CD14-positive monocyte (primary cell): ENCODE results near the gene CDC25A. TPM values are rescaled to one million over a fixed set of nuclear protein-coding genes. Genes with fewer than 3 reads are reported as not detected.

Source experiments
- DNase-seq, 3 donors: peaks; one replicate each; pipeline ENCODE4 v3.0.0-alpha.2; 2011 to 2022
- H2AFZ ChIP-seq: 2 replicates; pipeline ENCODE4 v1.6.0; 2012; ENCODE audit warnings: mild to moderate bottlenecking, low read depth, low read length, inconsistent platforms; ENCODE audit not compliant: insufficient read depth, poor library complexity, severe bottlenecking
- H3K27ac ChIP-seq, 2 donors: 1 replicate in 1 of 2; 2 replicates in 1 of 2; pipeline ENCODE4 v1.5.1; 2012 to 2013; ENCODE audit warnings: low read length in 2 of 2, control low read depth in 1 of 2, inconsistent platforms in 1 of 2, low read depth in 1 of 2, mild to moderate bottlenecking in 1 of 2
- H3K27me3 ChIP-seq, 2 donors: one replicate each; pipeline versions ENCODE4 v1.6.0 to v1.6.1; 2011 to 2013; ENCODE audit warnings: low read length in 2 of 2; ENCODE audit not compliant: control insufficient read depth in 2 of 2, insufficient read depth in 2 of 2
- H3K36me3 ChIP-seq, 2 donors: replicated peaks in 1 of 2; 1 replicate in 1 of 2; 2 replicates in 1 of 2; pipeline versions ENCODE4 v1.5.1 to v1.6.1; 2012 to 2013; ENCODE audit warnings: low read length in 2 of 2, control low read depth in 1 of 2, inconsistent platforms in 1 of 2, mild to moderate bottlenecking in 1 of 2; ENCODE audit not compliant: insufficient read depth in 2 of 2, control insufficient read depth in 1 of 2
- H3K4me1 ChIP-seq, 2 donors: 1 replicate in 1 of 2; 2 replicates in 1 of 2; pipeline versions ENCODE4 v1.5.1 to v1.6.1; 2012 to 2013; ENCODE audit warnings: low read length in 2 of 2, control low read depth in 1 of 2, inconsistent platforms in 1 of 2, mild to moderate bottlenecking in 1 of 2, moderate library complexity in 1 of 2; ENCODE audit not compliant: insufficient read depth in 2 of 2, control insufficient read depth in 1 of 2
- H3K4me2 ChIP-seq: replicated peaks from 2 replicates; pipeline ENCODE3; 2012; ENCODE audit warnings: low read length, moderate library complexity, mild to moderate bottlenecking; ENCODE audit not compliant: poor library complexity, severe bottlenecking; ENCODE audit errors: extremely low read depth
- H3K4me3 ChIP-seq, 3 experiments: fragments of 200-600 bp in 1 of 3; sonication (generic) in 1 of 3; replicated peaks in 1 of 3; 1 replicate in 2 of 3; 2 replicates in 1 of 3; pipeline ENCODE4 v1.5.1; 2011 to 2013; ENCODE audit warnings: low read length in 3 of 3, mild to moderate bottlenecking in 3 of 3, control low read depth in 2 of 3, low read depth in 2 of 3, inconsistent platforms in 1 of 3, moderate library complexity in 1 of 3
- H3K79me2 ChIP-seq: 2 replicates; pipeline ENCODE4 v1.6.0; 2012; ENCODE audit warnings: mild to moderate bottlenecking, control low read depth, inconsistent platforms, low read length, moderate library complexity; ENCODE audit not compliant: insufficient read depth
- H3K9ac ChIP-seq: 2 replicates; pipeline ENCODE4 v1.6.0; 2017; ENCODE audit warnings: low read length, mild to moderate bottlenecking; ENCODE audit not compliant: insufficient read depth, poor library complexity, severe bottlenecking
- H3K9me3 ChIP-seq, 2 donors: replicated peaks in 1 of 2; 1 replicate in 1 of 2; 2 replicates in 1 of 2; pipeline versions ENCODE4 v1.5.1 to v1.6.1; 2012 to 2013; ENCODE audit warnings: low read length in 2 of 2, control low read depth in 1 of 2; ENCODE audit not compliant: control insufficient read depth in 1 of 2, insufficient read depth in 1 of 2
- H4K20me1 ChIP-seq: 2 replicates; pipeline ENCODE4 v1.6.0; 2012; ENCODE audit warnings: mild to moderate bottlenecking, low read length, control low read depth, moderate library complexity; ENCODE audit not compliant: insufficient read depth
- H3K27ac Mint-ChIP-seq, 7 donors: one replicate each; pipeline ENCODE4 v1.8.0; 2020; ENCODE audit warnings: mild to moderate bottlenecking in 7 of 7, mixed read lengths in 7 of 7, moderate library complexity in 6 of 7, inconsistent platforms in 2 of 7
- H3K27me3 Mint-ChIP-seq, 3 donors: one replicate each; pipeline ENCODE4 v1.8.0; 2021 to 2022; ENCODE audit warnings: low read depth in 3 of 3, mild to moderate bottlenecking in 3 of 3, mixed read lengths in 3 of 3, moderate library complexity in 3 of 3, inconsistent platforms in 1 of 3
- H3K36me3 Mint-ChIP-seq, 2 donors: one replicate each; pipeline ENCODE4 v1.8.0; 2020; ENCODE audit warnings: mixed read lengths in 2 of 2, inconsistent platforms in 1 of 2, mild to moderate bottlenecking in 1 of 2
- H3K4me1 Mint-ChIP-seq: one replicate; pipeline ENCODE4 v1.8.0; 2020; ENCODE audit warnings: mild to moderate bottlenecking, mixed read lengths
- H3K4me3 Mint-ChIP-seq, 2 donors: one replicate each; pipeline ENCODE4 v1.8.0; 2020; ENCODE audit warnings: mild to moderate bottlenecking in 2 of 2, mixed read lengths in 2 of 2, moderate library complexity in 1 of 2
- H3K9me3 Mint-ChIP-seq, 7 donors: one replicate each; pipeline ENCODE4 v1.8.0; 2020 to 2022; ENCODE audit warnings: mixed read lengths in 7 of 7, mild to moderate bottlenecking in 6 of 7, moderate library complexity in 6 of 7, inconsistent platforms in 2 of 7
- CTCF ChIP-seq: fragments of 200-600 bp; IDR thresholded peaks from one replicate; pipeline ENCODE4 v1.8.0; 2022; ENCODE audit warnings: antibody characterized with exemption, mild to moderate bottlenecking
- WGBS: methylation state at CpG from one replicate; pipeline ENCODE4 v1.1.5; 2013; ENCODE audit warnings: missing lambda C conversion rate; ENCODE audit not compliant: insufficient coverage; 5-methylcytosine and 5-hydroxymethylcytosine counted together
- intact Hi-C, 2 donors: fragments of 100-400 bp; cut with micrococcal nuclease; formaldehyde crosslinking; loops; one replicate each; pipeline versions ENCODE4 v1.15.0 to v1.15.1; 2023
- polyA plus RNA-seq, 3 donors: library from polyadenylated mRNA; depleted of rRNA in 1 of 3; unstranded in 2 of 3; stranded (reverse) in 1 of 3; fragments of 300-500 nt in 2 of 3; fragments of >200 nt in 1 of 3; fragmentation: Illumina TruSeq in 2 of 3; gene quantifications; 1 replicate in 2 of 3; 2 replicates in 1 of 3; pipeline ENCODE4 v1.2.3, GENCODE V29; 2012 to 2021

Gene CDC25A
- polyA plus RNA-seq, 3 donors = 0.07 to 0.39 TPM; not detected in 1

- 86% methylated on average over 5 of the region's 5 CpGs for WGBS
- no peak overlapping the region for H3K27ac Mint-ChIP-seq
- no peaks in the 10 kb centered on the region for H3K9me3 ChIP-seq
These were observed 27.7 kb upstream of the CDC25A start for GRCh38 chr3:48215876-48216275.

GRCh38 chr3:48215466-48215865 is 27.2 kb upstream of the CDC25A start:
- no peak for TF ChIP-seq CTCF
- no peak overlapping the region for H3K27ac Mint-ChIP-seq

More at GRCh38 chr3:48215876-48216275, 27.7 kb upstream of the CDC25A start:
- H3K9me3 Mint-ChIP-seq = peaks cover 0 to 3% (median 0%) of the 10 kb centered on the region in 7 donors
- H3K4me3 ChIP-seq = no peak overlapping the region
- peaks cover 0 to 13% (median 0%) of the 10 kb centered on the region in 3 donors for H3K27me3 Mint-ChIP-seq
- H3K4me3 Mint-ChIP-seq = no peak overlapping the region
- H3K27me3 ChIP-seq = no peaks in the 10 kb centered on the region
- no peak overlapping the region for H3K27ac ChIP-seq
- no peak overlapping the region for H2AFZ ChIP-seq
- intact Hi-C loops = no loop called here
- H3K4me2 ChIP-seq = no peak overlapping the region
- DNase-seq = no peak
- no peaks in the 10 kb centered on the region for H4K20me1 ChIP-seq
- H3K4me1 ChIP-seq = peaks cover 33 to 47% of the 10 kb centered on the region in 2 donors
- H3K4me1 Mint-ChIP-seq = peaks cover 46% of the 10 kb centered on the region
- TF ChIP-seq CTCF = no peak
- H3K36me3 ChIP-seq = no peaks in the 10 kb centered on the region
- no peak overlapping the region for H3K9ac ChIP-seq
- H3K79me2 ChIP-seq = no peaks in the 10 kb centered on the region
- no peaks in the 10 kb centered on the region for H3K36me3 Mint-ChIP-seq

More at GRCh38 chr3:48215466-48215865, 27.2 kb upstream of the CDC25A start:
- no peaks in the 10 kb centered on the region for H3K27me3 ChIP-seq
- H2AFZ ChIP-seq = no peak overlapping the region
- intact Hi-C loops = no loop called here
- H3K9ac ChIP-seq = no peak overlapping the region
- H3K9me3 ChIP-seq = no peaks in the 10 kb centered on the region
- Mint-ChIP-seq H3K27me3 (peaks cover 0 to 13% (median 0%) of the 10 kb centered on the region in 3 donors), H3K4me3 (no peak overlapping the region), H3K9me3 (peaks cover 0 to 3% (median 0%) of the 10 kb centered on the region in 7 donors), H3K36me3 (no peaks in the 10 kb centered on the region), H3K4me1 (peaks cover 41% of the 10 kb centered on the region)
- no peaks in the 10 kb centered on the region for H4K20me1 ChIP-seq
- DNase-seq = peak in 1 of 3 donors; percentile 31
- H3K4me2 ChIP-seq = no peak overlapping the region
- 100% methylated on average over 1 of the region's 4 CpGs for WGBS
- H3K79me2 ChIP-seq = no peaks in the 10 kb centered on the region
- H3K27ac ChIP-seq = no peak overlapping the region
- no peaks in the 10 kb centered on the region for H3K36me3 ChIP-seq
- H3K4me1 ChIP-seq = peaks cover 29 to 44% of the 10 kb centered on the region in 2 donors
- no peak overlapping the region for H3K4me3 ChIP-seq
